ENCODE results near the gene APCDD1.

Gene APCDD1

DNA sequence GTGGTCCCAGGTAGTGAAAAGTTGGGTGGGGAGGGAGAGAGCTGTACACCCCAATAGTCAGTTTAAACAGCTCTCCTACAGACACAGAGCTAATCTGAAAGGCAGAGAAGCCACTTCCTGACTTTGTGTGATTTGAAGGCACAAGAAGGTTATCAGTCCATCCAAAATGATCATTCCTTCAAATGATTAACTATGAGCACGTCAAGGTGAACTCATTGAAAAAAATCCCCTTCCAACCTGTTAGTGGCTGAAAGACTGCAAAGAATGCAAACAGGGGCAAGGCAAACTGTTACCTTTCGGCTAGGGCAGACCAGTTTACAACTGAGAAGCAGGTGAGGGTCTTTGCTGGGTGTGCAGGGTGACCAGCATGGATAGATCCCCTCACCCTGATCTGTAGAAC is 22.8 kb upstream of the APCDD1 start:
- no peak for DNase-seq (ENCODE audit: low spot score)

DNA sequence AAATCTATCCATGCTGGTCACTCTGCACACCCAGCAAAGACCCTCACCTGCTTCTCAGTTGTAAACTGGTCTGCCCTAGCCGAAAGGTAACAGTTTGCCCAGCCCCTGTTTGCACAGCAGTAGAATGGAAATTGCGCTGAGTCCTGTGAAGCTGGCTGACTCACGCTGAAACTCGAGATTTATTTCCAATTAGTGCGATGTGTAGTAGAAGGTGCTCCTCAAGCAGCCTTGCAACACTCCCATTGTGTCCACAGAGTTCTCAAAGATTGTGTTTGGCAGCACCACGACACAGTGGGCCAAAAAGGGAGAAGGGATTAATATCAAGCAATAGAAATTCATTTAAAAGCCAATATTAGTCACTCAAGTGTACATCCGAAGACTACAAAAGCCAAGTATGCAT is 21.7 kb upstream of the APCDD1 start:
- no peak for DNase-seq (ENCODE audit: low spot score)

- no peak for DNase-seq (ENCODE audit: low spot score)
Measured at GRCh38 chr18:10436160-10436559, 18.3 kb upstream of the APCDD1 start.

DNA sequence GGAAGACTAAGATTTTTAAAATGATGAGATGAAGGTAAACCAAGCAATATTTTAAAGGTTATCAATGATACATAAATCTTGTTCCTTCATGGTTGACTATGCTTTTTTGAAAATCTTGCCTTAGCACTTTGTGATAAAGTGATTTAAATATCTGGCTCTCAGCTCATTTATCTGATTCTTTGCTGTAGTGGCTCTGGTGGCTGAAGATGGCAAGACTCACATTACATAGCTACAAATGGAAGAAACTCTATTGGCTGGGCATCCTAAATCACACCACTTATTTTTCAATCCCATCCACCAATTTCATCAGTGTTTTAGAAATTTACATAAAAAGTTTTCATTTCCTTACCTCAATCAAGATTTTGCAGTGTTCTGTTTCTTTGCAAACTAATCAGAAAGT is 16.6 kb upstream of the APCDD1 start:
- DNase-seq (ENCODE audit: low spot score): no peak

DNA sequence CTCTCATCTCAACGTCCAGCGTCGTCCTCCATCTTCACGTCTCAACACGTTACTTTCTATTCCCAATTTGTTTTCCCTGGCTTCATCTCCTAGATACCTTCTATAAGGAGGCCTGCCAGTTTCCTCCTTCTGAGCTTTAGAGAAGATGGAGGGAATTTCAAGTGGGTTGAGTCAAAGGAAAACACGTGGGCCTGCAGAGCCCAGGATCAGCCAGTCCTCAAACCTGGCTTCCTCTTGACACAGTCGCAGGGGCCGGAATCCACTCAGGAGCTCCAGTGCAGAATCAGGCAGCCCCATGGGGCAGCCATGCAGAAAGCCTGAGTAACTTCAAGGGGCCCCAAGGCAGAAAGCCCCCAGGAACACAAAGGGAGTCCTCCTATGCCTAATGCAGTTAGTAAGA is 14.5 kb upstream of the APCDD1 start:
- DNase-seq (ENCODE audit: low spot score): no peak

- DNase-seq (ENCODE audit: low spot score): peak; percentile 13
Measured at GRCh38 chr18:10440884-10441283, 13.6 kb upstream of the APCDD1 start.

GRCh38 chr18:10441472-10441871 is 13.0 kb upstream of the APCDD1 start:
- DNase-seq (ENCODE audit: low spot score): peak; percentile 84

GRCh38 chr18:10442551-10442971 is 11.9 kb upstream of the APCDD1 start:
- no peak for DNase-seq (ENCODE audit: low spot score)

DNA sequence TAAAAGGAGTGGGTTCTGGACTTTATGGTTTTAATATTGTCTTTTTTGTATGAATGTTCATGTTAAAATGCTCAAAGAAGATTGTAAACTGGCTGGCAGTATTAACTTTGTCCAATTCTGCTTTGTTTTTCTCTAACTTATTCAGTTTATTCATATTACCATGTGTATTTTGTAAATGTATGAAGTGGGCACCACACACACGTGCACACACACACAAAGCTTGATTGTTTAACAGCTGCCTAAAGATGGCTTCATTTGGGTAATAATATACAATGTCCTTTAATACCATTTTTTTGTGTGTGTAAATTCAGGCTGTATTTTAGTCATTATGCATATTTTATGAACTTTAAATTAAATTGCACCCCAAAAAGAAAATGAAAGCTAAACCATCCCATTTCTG is 11.4 kb upstream of the APCDD1 start:
- DNase-seq (ENCODE audit: low spot score): no peak

DNA sequence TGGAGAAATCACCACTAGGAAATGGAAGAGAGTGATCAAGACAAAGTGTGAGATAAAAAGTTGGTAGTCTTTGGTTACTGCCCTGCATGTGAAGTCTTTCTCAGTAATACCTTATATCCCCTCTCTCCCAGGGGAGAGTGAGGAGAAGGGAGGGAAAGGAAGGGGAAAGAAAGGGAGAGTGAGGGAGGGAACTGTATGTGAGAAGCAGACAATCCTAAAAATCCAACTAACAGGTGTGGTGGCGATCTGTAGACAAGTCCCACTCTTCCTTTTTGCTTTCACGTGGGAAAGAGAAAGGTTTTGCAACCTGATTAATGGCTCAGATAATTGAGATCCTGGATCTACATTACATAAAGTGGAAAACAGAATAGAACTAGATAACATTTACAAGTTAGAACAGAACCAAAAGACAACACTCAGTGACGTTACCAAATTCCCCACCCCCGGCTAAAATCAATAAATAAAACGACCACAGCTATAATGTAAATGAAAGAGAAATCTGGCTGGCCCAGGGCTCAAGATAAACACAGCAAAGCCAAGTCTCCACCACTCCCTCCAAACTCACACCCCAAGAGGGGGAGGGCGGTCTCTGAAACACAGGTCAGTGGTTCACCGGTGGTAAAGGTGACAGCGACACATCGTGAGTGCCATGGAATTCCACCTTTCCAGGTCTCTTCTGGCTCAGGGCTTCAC is 10.0 kb upstream of the APCDD1 start:
- DNase-seq (ENCODE audit: low spot score): no peak

DNA sequence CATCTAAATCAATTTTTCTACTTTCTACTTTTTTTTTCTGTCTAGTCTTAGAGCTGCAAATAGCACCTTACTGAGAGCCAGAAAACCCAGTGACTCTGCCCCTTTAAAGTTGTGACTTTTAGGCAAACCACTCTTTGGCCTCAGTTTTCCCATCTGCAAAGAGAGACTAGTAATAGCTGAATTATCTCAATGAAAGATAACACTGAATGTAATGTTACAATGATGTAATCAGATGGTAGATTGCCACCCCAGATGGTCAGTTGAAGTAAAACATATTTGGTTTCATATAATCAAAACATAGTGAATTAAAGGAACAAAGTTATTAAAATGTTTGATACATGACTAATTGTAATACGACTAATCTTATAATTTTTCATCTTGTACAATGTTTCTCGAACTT is 5.0 kb upstream of the APCDD1 start:
- no peak for DNase-seq (ENCODE audit: low spot score)

DNA sequence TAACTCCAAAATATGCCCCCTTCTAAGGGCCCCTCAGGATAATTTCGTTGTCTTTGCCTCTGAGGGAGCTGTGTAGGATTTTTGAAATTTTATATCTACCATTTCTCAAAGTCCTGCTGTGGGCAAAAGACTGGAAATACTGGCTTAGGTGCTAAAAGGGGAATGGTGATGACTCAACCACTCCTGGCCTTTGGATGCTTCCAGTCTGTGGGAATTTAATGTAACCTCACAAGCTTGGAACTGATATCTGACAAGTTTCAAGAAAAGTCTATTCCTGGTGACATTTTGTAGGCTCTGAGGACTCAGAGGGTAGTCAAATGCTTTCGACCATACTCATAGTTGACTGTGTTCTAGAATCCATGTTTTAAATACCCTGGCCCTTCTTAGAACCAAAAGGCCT is 3.4 kb upstream of the APCDD1 start:
- DNase-seq (ENCODE audit: low spot score): no peak

DNA sequence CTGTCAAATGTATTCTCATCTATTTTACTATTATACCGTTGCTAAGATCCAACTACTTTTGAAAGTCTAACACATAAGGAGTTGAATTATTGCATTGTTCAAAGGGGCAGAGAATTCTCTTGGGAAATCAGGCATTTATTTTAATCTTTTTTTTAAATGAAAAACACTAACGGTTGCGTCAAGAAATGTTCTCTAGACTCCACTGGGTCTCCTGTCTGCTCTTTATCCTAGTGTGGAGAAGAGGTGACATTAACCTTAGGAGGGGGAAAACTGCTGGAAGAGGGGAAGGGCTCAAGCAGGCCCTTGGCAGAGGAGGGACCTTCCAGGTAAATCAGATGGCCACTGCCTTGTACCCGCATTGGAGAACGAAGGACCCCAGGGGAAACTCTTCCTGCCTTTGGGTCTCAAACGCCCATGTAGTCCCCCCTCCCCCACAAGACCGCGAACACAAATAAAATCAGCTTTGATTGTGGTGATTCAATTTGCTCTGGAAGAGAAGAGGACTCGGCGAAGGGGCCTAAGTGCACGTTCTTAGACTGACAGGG is 1.1 kb upstream of the APCDD1 start:
- DNase-seq (ENCODE audit: low spot score): no peak

GRCh38 chr18:10454681-10455557 is 484 bp downstream of the APCDD1 start:
- peak; percentile 12 for DNase-seq (ENCODE audit: low spot score)

DNA sequence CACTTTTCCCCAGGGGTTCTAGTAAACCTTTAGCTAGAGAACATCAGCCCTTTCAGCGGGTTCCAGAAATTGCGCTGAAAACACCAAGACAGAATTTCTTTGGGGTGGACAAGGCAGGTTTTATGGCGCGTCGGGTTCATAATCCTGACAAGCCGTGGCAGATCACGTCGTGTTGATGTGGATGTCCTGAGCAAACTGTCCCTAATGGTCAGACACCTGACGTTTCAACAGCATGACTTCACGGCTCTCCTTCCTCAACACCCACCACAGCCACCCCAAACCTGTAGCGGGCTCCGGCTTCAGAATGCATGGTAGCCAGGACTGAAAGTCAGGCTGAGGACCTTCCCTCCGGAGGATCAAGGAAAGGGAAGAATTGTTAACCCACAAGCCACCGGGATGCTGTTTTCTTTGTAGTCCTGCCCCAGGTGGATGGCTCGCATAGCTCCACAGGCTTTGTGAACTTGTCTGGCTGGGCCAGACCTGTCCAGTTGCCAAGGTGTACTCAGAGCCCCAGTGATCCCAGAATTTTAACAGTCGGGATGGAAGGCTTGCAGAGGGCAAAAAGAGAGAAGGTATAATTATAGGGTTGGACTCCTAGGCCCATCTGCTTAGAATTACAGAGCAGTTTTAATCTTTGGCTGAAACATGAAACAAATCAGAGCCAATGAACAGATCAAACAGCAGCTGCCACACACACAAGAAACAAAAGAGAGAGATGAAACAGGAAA is 1.5 kb downstream of the APCDD1 start:
- no peak for DNase-seq (ENCODE audit: low spot score)

DNA sequence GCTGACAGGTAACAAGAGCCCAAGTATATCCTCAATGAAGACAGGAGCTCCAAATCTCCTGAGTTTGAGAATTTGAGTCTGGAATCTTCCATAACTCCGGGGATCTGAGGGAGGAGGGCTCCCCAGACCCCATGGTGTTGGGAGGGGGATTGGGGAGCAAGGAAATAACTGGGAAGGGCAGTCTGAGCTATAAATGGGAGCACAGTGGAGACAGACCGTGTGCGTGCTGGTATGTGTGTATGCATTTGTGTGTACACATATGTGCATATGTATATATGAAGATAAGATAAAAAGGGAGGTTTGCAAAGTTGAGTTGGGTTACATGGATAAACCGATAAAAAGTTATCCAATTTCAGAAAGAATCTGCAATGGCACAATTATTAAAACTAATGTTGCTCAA is 2.3 kb downstream of the APCDD1 start:
- DNase-seq (ENCODE audit: low spot score): no peak

DNA sequence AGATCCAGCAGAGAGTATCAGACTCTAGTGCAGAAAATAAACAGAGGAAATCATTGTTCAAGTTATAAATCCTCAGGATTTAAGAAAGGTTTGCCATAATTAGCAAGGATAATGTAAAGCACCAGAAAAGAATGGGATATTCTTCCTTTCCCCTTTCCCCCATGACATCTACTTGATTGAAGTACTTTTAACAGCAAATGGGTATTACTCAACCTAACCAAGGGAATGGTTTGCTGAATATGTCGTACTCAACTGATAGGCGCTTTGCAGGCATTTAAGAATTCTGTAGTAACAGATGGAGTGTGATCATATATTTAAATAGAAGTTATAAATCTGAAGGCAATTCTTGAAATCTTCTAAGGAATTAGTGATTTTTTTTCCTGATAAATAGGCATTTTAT is 2.7 kb downstream of the APCDD1 start:
- no peak for DNase-seq (ENCODE audit: low spot score)

GRCh38 chr18:10457767-10458166 is 3.3 kb downstream of the APCDD1 start:
- no peak for DNase-seq (ENCODE audit: low spot score)

- DNase-seq (ENCODE audit: low spot score): no peak
Measured at GRCh38 chr18:10458691-10459090, 4.3 kb downstream of the APCDD1 start.

- DNase-seq (ENCODE audit: low spot score): no peak
Measured at GRCh38 chr18:10459587-10459986, 5.2 kb downstream of the APCDD1 start.

DNA sequence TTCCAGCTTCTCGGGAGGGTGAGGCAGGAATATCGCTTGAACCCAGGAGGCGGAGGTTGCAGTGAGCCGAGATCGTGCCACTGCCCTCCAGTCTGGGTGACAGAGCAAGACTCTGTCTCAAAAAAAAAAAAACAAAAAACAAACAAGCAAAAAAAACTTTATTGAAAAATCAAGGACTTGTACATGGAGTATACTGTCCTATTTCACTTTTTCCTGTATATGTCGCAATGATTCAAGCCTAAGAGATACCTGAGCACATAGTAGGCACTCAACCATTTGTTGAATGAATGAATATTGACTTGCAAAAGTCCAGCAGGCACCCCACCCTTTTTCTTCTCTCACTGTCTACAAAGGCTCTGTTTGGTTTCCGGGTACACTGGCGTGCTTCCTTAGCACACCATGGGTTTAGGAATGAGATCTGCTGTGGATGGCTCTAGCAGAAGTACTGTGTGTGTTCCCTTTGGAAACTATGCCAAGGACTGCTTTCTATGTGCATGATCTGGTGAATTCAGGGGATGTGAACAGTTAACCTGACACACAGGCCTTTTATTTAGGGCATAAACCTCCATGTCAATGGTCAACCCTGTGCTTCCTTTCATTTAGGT is 6.1 kb downstream of the APCDD1 start:
- no peak for DNase-seq (ENCODE audit: low spot score)

- no peak for DNase-seq (ENCODE audit: low spot score)
Measured at GRCh38 chr18:10461989-10462388, 7.6 kb downstream of the APCDD1 start.
